ENCODE data around the gene FREM1.

Gene FREM1

GRCh38 chr9:14912859-14913258 lies 2.6 kb upstream of the FREM1 start:
- DNase-seq (ENCODE audit: low read depth in 2 of 2), result no peak

GRCh38 chr9:14911046-14911445 lies 818 bp upstream of the FREM1 start:
- DNase-seq (ENCODE audit: low read depth in 2 of 2), result no peak

DNA sequence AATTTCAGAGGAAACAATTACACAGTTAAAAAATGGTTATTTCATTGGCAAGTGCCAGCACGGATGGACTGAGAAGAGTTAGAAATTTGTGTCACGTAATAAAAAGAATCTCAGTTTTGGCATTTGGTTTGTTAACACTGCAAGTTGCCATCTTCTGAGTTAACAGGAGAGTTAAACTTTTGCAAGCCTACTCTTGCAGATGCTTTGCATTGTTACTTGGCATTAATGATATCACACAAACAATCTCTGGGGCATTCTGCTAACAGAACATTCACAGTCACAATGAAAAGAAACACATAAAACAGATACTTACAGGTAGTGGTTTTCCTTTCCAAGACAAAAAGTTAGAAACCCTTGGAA lies 647 bp downstream of the FREM1 start:
- DNase-seq (ENCODE audit: low read depth in 2 of 2), result no peak

DNA sequence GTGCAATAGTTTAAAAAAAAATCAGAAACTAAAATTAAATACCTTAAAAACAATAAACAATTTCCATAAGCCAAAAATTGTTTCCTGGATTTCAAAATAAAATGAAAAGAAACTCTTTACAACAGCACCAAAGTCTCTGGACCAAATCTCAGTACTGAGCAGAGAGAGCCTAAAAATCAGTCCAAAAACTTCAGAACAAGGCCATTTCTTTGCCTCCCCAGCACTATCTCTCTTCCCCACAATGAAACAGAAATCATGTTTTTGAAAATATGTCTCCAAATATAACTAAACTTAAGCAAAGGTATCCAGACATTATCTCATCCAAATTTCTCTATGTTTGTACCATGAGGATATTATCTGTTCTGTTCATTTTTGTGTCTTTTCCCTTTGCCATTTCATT lies 1.0 kb downstream of the FREM1 start:
- no peak for DNase-seq (ENCODE audit: low read depth in 2 of 2)

- no peak for DNase-seq (ENCODE audit: low read depth in 2 of 2)
Observed at GRCh38 chr9:14908295-14909180, 1.7 kb downstream of the FREM1 start.

- DNase-seq (ENCODE audit: low read depth in 2 of 2), result no peak
Observed at GRCh38 chr9:14907696-14908095, 2.5 kb downstream of the FREM1 start.

DNA sequence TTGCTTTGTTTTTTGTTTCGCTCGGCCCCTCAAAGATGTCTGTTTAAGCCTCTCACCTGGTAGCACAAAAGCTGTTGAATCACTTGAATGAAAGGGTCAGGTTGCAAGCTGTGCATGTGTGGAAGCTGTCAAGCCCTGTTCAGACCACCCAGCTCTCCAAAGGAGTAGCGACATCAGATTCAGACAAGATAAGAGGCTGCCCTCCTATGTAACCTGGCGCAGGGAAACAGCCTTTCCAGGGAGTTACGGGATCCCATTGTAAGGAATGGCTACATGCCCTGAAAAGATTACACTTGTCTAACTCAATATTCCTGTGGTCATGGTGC lies 2.9 kb downstream of the FREM1 start:
- DNase-seq (ENCODE audit: low read depth in 2 of 2), result no peak

DNA sequence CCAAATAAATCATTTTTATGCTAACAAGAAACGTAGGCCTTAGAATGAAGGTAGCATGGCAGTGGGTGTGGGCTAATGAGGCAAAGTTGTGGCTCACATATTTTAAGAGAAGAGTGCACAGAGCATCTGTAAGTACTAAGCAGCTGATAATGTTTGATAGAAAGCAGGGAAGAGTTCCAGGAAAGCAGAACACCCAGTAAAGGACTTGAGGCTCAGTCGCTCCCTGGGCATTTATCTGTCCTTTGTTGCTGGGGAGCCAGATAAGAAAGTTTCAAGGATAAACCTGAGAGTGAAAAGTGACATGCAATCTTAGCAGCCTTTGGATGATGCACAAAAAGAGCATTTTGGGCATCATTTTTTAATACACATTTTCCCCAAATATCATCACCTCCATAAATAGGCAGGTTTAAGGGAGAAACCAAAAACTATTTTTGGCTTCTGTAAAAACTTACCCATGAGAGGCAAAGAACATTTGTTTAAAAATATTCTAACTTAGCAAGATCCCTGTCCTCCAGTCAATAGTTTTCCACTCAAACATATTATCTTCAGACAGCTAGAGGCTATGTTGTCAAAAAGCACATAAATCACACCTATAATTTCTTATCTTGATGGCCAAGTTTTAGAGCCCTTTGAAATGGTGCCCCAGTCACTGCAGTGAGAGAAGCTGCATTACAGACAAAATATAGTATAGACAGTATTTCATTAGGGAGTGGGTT lies 3.4 kb downstream of the FREM1 start:
- DNase-seq (ENCODE audit: low read depth in 2 of 2), result no peak

GRCh38 chr9:14906000-14906399 lies 4.2 kb downstream of the FREM1 start:
- no peak for DNase-seq (ENCODE audit: low read depth in 2 of 2)

DNA sequence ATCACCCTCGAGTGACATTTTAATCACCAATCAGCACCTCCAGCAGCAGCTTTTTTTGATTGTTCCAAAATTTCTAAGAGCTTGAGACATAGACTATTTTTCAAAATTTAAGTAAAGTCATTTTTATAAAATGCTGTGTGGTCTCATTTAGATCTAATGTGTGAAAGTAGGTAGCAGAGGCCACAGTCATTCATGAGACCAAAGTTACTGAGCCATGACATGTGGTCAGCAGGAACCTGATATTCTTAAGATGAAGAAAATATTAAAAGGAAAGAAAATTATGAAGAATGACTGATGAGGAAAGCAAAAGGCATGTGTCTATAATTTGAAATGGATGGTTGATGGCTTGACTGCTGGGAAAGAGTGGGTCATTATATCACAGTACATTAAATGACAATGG lies 7.2 kb downstream of the FREM1 start:
- no peak for DNase-seq (ENCODE audit: low read depth in 2 of 2)

DNA sequence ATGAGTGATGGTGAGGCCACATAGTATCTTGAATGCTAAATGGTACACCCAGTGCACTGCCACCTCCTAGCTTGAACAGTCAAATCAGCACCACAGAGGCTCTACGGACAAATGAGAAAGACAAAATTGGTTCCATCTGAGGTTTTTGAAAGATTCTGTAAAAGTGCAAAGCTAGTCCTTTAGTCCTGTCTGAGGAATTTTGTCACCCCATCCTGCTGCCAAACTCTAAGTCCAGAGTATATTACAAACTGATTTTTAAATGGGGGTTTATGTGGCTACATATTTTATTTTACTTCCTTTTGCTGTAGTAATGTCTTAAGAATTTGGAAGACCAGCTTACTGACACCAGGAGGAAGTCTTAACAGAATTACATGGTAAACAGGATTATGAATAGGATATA lies 7.7 kb downstream of the FREM1 start:
- DNase-seq (ENCODE audit: low read depth in 2 of 2), result no peak

- DNase-seq (ENCODE audit: low read depth in 2 of 2), result no peak
Observed at GRCh38 chr9:14899815-14900193, 10.4 kb downstream of the FREM1 start.

- DNase-seq (ENCODE audit: low read depth in 2 of 2), result no peak
Observed at GRCh38 chr9:14899042-14899814, 11.0 kb downstream of the FREM1 start.

DNA sequence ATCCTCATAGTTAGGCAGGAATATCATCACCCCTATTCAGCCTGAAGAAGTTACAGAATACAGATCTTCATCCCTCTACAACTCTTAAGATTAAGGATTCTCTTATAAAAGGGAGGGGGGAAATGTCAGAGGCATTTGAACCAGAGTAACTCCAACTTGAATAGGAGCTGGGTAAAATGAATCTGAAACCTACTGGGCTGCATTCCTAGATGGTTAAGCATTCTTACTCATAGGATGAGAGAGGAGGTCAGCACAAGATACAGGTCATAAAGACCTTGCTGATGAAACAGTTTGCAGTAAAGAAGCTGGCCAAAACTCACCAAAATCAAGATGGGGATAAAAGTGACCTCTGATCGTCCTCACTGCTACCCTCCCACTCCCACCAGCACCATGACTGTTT lies 14.4 kb downstream of the FREM1 start:
- no peak for DNase-seq (ENCODE audit: low read depth in 2 of 2)

GRCh38 chr9:14893280-14893679 lies 16.9 kb downstream of the FREM1 start:
- DNase-seq (ENCODE audit: low read depth in 2 of 2), result no peak

- no peak for DNase-seq (ENCODE audit: low read depth in 2 of 2)
Observed at GRCh38 chr9:14891332-14891731, 18.9 kb downstream of the FREM1 start.

- no peak for DNase-seq (ENCODE audit: low read depth in 2 of 2)
Observed at GRCh38 chr9:14889451-14889850, 20.8 kb downstream of the FREM1 start.

GRCh38 chr9:14888875-14889274 lies 21.4 kb downstream of the FREM1 start:
- DNase-seq (ENCODE audit: low read depth in 2 of 2), result no peak

DNA sequence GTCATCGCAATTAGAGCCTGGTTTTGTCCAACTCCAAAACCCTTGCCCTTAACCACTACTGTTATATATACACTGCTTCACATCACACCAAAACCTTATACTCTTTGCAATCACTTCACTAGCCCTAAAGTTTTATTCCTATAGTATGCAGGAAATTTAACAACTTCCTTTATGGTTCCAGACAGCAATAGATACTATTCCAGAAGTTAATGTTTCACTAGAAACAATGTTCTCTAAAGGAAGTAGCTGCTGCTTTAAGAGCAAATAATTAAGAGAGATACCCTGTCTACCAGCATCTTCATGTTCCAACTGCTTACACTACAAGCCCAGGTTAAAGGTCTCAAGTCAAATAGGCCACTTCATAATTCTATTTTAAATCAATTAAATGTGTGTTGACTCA lies 22.0 kb downstream of the FREM1 start:
- no peak for DNase-seq (ENCODE audit: low read depth in 2 of 2)

GRCh38 chr9:14887149-14887548 lies 23.1 kb downstream of the FREM1 start:
- no peak for DNase-seq (ENCODE audit: low read depth in 2 of 2)

DNA sequence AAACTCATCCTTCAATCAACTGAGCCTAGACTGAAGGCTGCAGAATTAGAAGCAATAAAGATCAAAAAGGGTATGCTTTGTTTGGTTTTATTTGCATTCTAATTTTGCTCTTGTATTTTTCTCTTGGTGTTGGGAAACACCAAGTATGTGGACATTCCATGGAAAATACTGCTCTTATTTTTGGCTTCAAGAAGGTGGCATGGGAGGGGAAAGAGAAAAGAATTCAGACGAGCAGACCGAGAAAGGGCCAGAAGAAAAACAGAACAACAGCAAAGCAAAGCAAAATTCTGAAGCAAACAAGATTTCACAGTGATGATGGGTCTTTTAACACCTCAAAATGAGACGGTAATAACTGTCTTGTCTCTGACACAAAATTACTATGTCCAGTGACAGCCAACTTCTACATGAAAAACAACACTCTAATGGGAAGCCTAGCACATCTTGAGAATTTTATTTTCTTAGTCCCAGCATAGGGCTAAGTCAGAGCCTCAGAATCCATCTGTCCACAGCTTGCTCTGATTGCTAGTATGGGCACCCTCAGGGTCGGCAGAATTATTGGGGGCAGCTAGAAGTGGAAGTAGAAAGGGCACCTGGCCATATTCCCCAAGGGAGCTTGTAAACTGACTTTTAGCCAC lies 26.8 kb downstream of the FREM1 start:
- DNase-seq (ENCODE audit: low read depth in 2 of 2), result no peak

DNA sequence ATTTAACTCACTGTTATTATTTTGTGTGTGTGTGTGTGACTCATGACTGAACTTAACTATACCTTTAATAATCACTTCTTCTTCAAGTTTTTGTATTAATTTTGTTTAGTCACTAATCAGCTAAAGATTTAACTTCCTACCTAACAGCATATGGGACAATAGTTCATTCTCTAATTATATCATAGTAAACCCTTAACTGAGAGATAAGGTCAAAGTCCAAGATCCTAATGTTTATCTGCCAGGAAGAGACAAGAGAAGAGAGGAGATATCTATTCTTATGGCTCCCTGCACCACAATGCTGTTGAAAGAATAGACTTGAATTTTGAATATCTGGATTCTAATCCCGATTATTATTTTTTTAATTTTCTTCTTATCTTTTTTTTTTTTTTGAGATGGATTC lies 28.1 kb downstream of the FREM1 start:
- DNase-seq (ENCODE audit: low read depth in 2 of 2), result no peak
